T-helper 2 cell treated with Interferon-gamma antibody and Interleukin-4, amounts not matched to agents 5 μg/mL and 100 μg/mL, for 36 hours (primary cell): Measurements from ENCODE around the gene GADD45B.

ENCODE experiments used
- DNase-seq: peaks from one replicate; pipeline ENCODE4 v3.0.0; 2021; ENCODE audit warnings: low spot score
- H3K27ac Mint-ChIP-seq: one replicate; pipeline ENCODE4 v1.8.0; 2021; ENCODE audit warnings: mild to moderate bottlenecking, mixed read lengths
- H3K27me3 Mint-ChIP-seq: one replicate; pipeline ENCODE4 v1.8.0; 2021; ENCODE audit warnings: low read depth, mixed read lengths
- H3K36me3 Mint-ChIP-seq: one replicate; pipeline ENCODE4 v1.8.0; 2021; ENCODE audit warnings: low read depth, mixed read lengths
- H3K4me1 Mint-ChIP-seq: one replicate; pipeline ENCODE4 v1.8.0; 2021; ENCODE audit warnings: low read depth, mixed read lengths
- H3K4me3 Mint-ChIP-seq: one replicate; pipeline ENCODE4 v1.8.0; 2022; ENCODE audit warnings: mild to moderate bottlenecking, moderate library complexity, mixed read lengths
- H3K9me3 Mint-ChIP-seq: one replicate; pipeline ENCODE4 v1.8.0; 2021; ENCODE audit warnings: mixed read lengths

The GADD45B gene

DNA sequence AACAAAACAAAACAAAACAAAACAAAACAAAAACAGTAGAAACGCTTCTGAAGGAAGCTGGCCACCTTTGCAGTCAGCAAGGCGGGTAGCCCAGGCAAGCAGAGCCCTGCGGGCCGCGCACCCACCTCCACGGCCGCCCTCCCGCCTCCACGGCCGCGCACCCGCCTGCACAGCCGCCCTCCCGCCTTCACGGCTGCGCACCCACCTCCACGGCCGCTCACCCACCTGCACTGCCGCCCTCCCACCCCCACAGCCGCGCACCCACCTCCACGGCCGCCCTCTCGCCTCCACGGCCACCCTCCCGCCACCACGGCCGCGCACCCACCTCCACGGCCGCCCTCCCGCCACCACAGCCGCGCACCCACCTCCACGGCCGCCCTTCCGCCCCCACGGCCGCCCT, 39.5 kb upstream of the GADD45B start:
- Mint-ChIP-seq H3K4me3 (no peak overlapping the region), H3K36me3 (peaks cover 17% of the 10 kb centered on the region), H3K4me1 (peaks cover 4% of the 10 kb centered on the region), H3K27ac (no peak overlapping the region), H3K9me3 (no peaks in the 10 kb centered on the region), H3K27me3 (no peaks in the 10 kb centered on the region)
- DNase-seq = no peak

- Mint-ChIP-seq H3K4me3 (no peak overlapping the region), H3K27me3 (no peaks in the 10 kb centered on the region), H3K9me3 (no peaks in the 10 kb centered on the region), H3K36me3 (peaks cover 19% of the 10 kb centered on the region), H3K4me1 (peaks cover 4% of the 10 kb centered on the region), H3K27ac (no peak overlapping the region)
- no peak for DNase-seq
These were observed 39.0 kb upstream of the GADD45B start for GRCh38 chr19:2436926-2437325.

- H3K4me3 Mint-ChIP-seq = no peak overlapping the region
- no peak for DNase-seq
- no peak overlapping the region for H3K27ac Mint-ChIP-seq
- no peaks in the 10 kb centered on the region for H3K9me3 Mint-ChIP-seq
- peaks cover 4% of the 10 kb centered on the region for H3K4me1 Mint-ChIP-seq
- no peaks in the 10 kb centered on the region for H3K27me3 Mint-ChIP-seq
- H3K36me3 Mint-ChIP-seq = peaks cover 21% of the 10 kb centered on the region
These were observed 37.7 kb upstream of the GADD45B start for GRCh38 chr19:2438178-2438577.

GRCh38 chr19:2440515-2440914, 35.4 kb upstream of the GADD45B start:
- H3K27ac Mint-ChIP-seq = no peak overlapping the region
- DNase-seq = no peak
- peaks cover 4% of the 10 kb centered on the region for H3K4me1 Mint-ChIP-seq
- H3K27me3 Mint-ChIP-seq = no peaks in the 10 kb centered on the region
- H3K4me3 Mint-ChIP-seq = no peak overlapping the region
- peaks cover 18% of the 10 kb centered on the region for H3K36me3 Mint-ChIP-seq
- H3K9me3 Mint-ChIP-seq = no peaks in the 10 kb centered on the region

- DNase-seq = no peak
- H3K4me1 Mint-ChIP-seq = peaks cover 5% of the 10 kb centered on the region
- no peaks in the 10 kb centered on the region for H3K9me3 Mint-ChIP-seq
- H3K4me3 Mint-ChIP-seq = no peak overlapping the region
- no peak overlapping the region for H3K27ac Mint-ChIP-seq
- H3K27me3 Mint-ChIP-seq = no peaks in the 10 kb centered on the region
- H3K36me3 Mint-ChIP-seq = peaks cover 16% of the 10 kb centered on the region
These were observed 34.7 kb upstream of the GADD45B start for GRCh38 chr19:2441096-2441752.

- Mint-ChIP-seq H3K4me3 (no peak overlapping the region), H3K9me3 (no peaks in the 10 kb centered on the region), H3K27ac (no peak overlapping the region), H3K27me3 (no peaks in the 10 kb centered on the region), H3K4me1 (peaks cover 12% of the 10 kb centered on the region), H3K36me3 (peaks cover 17% of the 10 kb centered on the region)
- no peak for DNase-seq
These were observed 32.7 kb upstream of the GADD45B start for GRCh38 chr19:2443116-2443784.

- no peak overlapping the region for H3K27ac Mint-ChIP-seq
- DNase-seq = no peak
- H3K36me3 Mint-ChIP-seq = peaks cover 19% of the 10 kb centered on the region
- no peaks in the 10 kb centered on the region for H3K27me3 Mint-ChIP-seq
- peaks cover 13% of the 10 kb centered on the region for H3K4me1 Mint-ChIP-seq
- H3K4me3 Mint-ChIP-seq = no peak overlapping the region
- no peaks in the 10 kb centered on the region for H3K9me3 Mint-ChIP-seq
These were observed 32.1 kb upstream of the GADD45B start for GRCh38 chr19:2443785-2444182.

DNA sequence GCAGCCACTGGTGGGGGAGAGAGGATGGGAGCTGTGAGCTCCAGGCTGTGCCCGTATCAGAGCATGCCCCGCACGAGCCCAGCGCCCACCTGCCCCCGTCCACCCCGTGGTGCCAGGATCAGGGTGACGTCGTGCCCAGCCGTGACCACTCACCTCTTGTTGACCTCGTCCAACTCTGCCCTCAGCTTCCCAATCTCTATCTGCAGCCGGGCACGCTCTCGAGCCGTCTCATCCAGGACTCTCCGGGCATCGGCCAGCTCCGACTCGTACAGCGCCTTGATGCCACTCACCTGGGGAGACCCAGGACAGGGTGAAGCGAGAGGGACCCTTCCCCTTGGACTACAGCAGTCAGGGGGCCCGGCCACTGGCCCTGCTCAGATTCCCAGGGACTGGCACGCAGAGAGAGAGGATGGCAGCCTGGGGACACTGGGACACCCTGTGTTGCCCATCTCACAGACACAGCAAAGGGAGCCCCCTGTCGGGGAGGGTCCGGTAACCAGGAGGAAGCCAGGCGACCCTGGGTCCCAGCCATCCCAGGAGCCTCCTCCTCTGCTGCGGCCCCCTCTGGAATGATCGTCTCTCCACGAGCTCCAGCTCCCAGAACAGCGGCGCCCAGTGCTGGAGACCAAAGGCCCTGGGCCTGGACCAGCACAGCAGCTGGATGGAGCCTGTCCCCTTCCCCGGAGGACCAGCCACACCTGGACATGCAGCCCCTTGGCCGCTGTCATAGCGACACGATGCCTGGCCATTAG, 31.5 kb upstream of the GADD45B start:
- H3K4me1 Mint-ChIP-seq = peaks cover 13% of the 10 kb centered on the region
- no peaks in the 10 kb centered on the region for H3K27me3 Mint-ChIP-seq
- H3K9me3 Mint-ChIP-seq = no peaks in the 10 kb centered on the region
- H3K36me3 Mint-ChIP-seq = peaks cover 20% of the 10 kb centered on the region
- no peak for DNase-seq
- H3K27ac Mint-ChIP-seq = no peak overlapping the region
- no peak overlapping the region for H3K4me3 Mint-ChIP-seq

GRCh38 chr19:2446381-2446780, 29.5 kb upstream of the GADD45B start:
- DNase-seq = no peak
- Mint-ChIP-seq H3K9me3 (no peaks in the 10 kb centered on the region), H3K4me1 (peaks cover 9% of the 10 kb centered on the region), H3K27me3 (no peaks in the 10 kb centered on the region), H3K36me3 (peaks cover 21% of the 10 kb centered on the region), H3K27ac (peak overlapping the region; percentile 61), H3K4me3 (peak overlapping the region; percentile 58)

- Mint-ChIP-seq H3K27me3 (no peaks in the 10 kb centered on the region), H3K4me3 (no peak overlapping the region), H3K4me1 (peaks cover 9% of the 10 kb centered on the region), H3K36me3 (peaks cover 14% of the 10 kb centered on the region), H3K9me3 (no peaks in the 10 kb centered on the region), H3K27ac (no peak overlapping the region)
- no peak for DNase-seq
These were observed 26.9 kb upstream of the GADD45B start for GRCh38 chr19:2449019-2449418.

DNA sequence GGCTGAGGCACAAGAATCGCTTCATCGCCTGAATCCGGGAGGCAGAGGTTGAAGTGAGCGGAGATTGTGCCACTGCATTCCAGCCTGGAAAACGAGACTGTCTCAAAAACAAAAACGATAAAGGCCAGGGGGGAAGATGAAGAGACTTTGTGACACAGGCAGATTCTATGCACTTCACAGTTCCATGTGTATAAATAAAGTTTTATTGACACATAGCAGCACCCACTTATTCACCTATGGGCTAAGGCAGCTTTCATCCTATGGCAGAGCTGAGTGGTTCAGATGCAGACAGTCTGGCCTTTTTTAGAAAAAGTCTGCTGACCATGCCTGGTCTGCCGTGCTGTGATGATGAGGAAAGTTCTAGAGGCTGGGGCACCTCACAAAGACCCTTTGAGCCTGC, 24.8 kb upstream of the GADD45B start:
- Mint-ChIP-seq H3K36me3 (peaks cover 17% of the 10 kb centered on the region), H3K4me1 (peaks cover 11% of the 10 kb centered on the region), H3K9me3 (no peaks in the 10 kb centered on the region), H3K27me3 (no peaks in the 10 kb centered on the region), H3K27ac (no peak overlapping the region), H3K4me3 (no peak overlapping the region)
- no peak for DNase-seq

- peaks cover 17% of the 10 kb centered on the region for H3K36me3 Mint-ChIP-seq
- H3K4me1 Mint-ChIP-seq = peaks cover 5% of the 10 kb centered on the region
- no peak for DNase-seq
- no peak overlapping the region for H3K27ac Mint-ChIP-seq
- H3K4me3 Mint-ChIP-seq = no peak overlapping the region
- no peaks in the 10 kb centered on the region for H3K27me3 Mint-ChIP-seq
- H3K9me3 Mint-ChIP-seq = no peaks in the 10 kb centered on the region
These were observed 24.2 kb upstream of the GADD45B start for GRCh38 chr19:2451741-2452140.

DNA sequence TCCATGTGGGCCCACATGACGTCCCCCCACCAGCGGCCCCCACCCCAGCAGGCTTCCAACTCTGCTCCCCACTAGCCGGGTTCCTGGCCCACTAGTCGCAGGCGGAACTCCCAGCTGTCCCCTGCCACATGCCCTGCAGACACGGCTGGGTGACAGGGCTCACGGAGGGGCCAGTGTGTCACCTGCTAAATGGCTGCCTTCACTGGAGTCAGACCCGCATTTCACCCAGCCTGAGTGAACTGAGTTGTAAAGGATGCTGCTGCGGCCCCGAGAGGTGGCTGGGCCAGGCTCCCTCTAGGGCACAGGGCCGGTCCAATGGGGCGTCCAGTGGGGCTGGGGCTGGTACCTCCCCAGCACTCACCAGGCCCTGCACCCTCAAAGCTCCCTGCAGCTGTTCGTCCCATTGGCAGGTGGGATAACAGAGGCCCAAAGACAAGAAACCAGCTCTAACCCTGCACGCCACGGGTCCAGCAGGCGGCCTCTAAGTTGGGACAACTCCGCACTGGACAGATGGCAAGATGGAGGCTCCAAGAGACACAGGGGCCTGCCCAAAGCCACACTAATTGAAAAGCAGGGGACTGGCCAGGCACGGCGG, 22.4 kb upstream of the GADD45B start:
- Mint-ChIP-seq H3K9me3 (no peaks in the 10 kb centered on the region), H3K4me1 (peaks cover 8% of the 10 kb centered on the region), H3K36me3 (peaks cover 18% of the 10 kb centered on the region), H3K27ac (no peak overlapping the region), H3K27me3 (no peaks in the 10 kb centered on the region), H3K4me3 (peak overlapping the region; percentile 40)
- no peak for DNase-seq
